ENCODE data around the gene AP2A2. TPM values are rescaled to one million over a fixed set of nuclear protein-coding genes. Genes with fewer than 3 reads are reported as not detected.

AP2A2 gene
- total RNA-seq, 2 donors from 2014 or later = 69.1 to 76.2 TPM

GRCh38 chr11:1036303-1036923 is 110.7 kb downstream of the AP2A2 start, which contains the start of gene MUC6:
Gene MUC6, minus strand, starts transcription at chr11:1036718. Its CDS starts 63 bp downstream, at chr11:1036655.
- peaks cover 4% of the 10 kb centered on the region for H3K9me3 Mint-ChIP-seq
- ATAC-seq (replicated peaks) = no peak
- H3K4me3 Mint-ChIP-seq = no peak within 1 kb of the TSS
- H3K36me3 Mint-ChIP-seq (ENCODE audit: low read depth) = no peaks in the 10 kb centered on the region
- no peak within 1 kb of the TSS for H3K27ac Mint-ChIP-seq
- H3K4me1 Mint-ChIP-seq = no peaks in the 10 kb centered on the region
- no peaks in the 10 kb centered on the region for H3K27me3 Mint-ChIP-seq

- Mint-ChIP-seq H3K4me3 (no peak overlapping the region), H3K4me1 (no peaks in the 10 kb centered on the region), H3K9me3 (peaks cover 4% of the 10 kb centered on the region), H3K27me3 (no peaks in the 10 kb centered on the region), H3K27ac (no peak overlapping the region), H3K36me3 (ENCODE audit: low read depth) (no peaks in the 10 kb centered on the region)
- no peak for ATAC-seq (replicated peaks)
Observed at GRCh38 chr11:1036931-1037330, 111.3 kb downstream of the AP2A2 start.

GRCh38 chr11:1037506-1038055 is 111.9 kb downstream of the AP2A2 start:
- no peaks in the 10 kb centered on the region for H3K36me3 Mint-ChIP-seq (ENCODE audit: low read depth)
- no peaks in the 10 kb centered on the region for H3K4me1 Mint-ChIP-seq
- H3K27ac Mint-ChIP-seq = no peak overlapping the region
- H3K4me3 Mint-ChIP-seq = no peak overlapping the region
- no peaks in the 10 kb centered on the region for H3K9me3 Mint-ChIP-seq
- no peaks in the 10 kb centered on the region for H3K27me3 Mint-ChIP-seq
- no peak for ATAC-seq (replicated peaks)

GRCh38 chr11:1038361-1038760 is 112.7 kb downstream of the AP2A2 start:
- H3K27me3 Mint-ChIP-seq = no peaks in the 10 kb centered on the region
- H3K4me3 Mint-ChIP-seq = no peak overlapping the region
- H3K36me3 Mint-ChIP-seq (ENCODE audit: low read depth) = no peaks in the 10 kb centered on the region
- H3K4me1 Mint-ChIP-seq = no peaks in the 10 kb centered on the region
- ATAC-seq (replicated peaks) = no peak
- H3K27ac Mint-ChIP-seq = no peak overlapping the region
- H3K9me3 Mint-ChIP-seq = no peaks in the 10 kb centered on the region

- no peak overlapping the region for H3K27ac Mint-ChIP-seq
- no peaks in the 10 kb centered on the region for H3K4me1 Mint-ChIP-seq
- no peaks in the 10 kb centered on the region for H3K9me3 Mint-ChIP-seq
- no peaks in the 10 kb centered on the region for H3K36me3 Mint-ChIP-seq (ENCODE audit: low read depth)
- no peaks in the 10 kb centered on the region for H3K27me3 Mint-ChIP-seq
- no peak overlapping the region for H3K4me3 Mint-ChIP-seq
- ATAC-seq (replicated peaks) = no peak
Observed at GRCh38 chr11:1038921-1039320, 113.3 kb downstream of the AP2A2 start.

- Mint-ChIP-seq H3K27ac (no peak overlapping the region), H3K36me3 (ENCODE audit: low read depth) (no peaks in the 10 kb centered on the region), H3K4me3 (no peak overlapping the region), H3K9me3 (no peaks in the 10 kb centered on the region), H3K4me1 (no peaks in the 10 kb centered on the region), H3K27me3 (no peaks in the 10 kb centered on the region)
- no peak for ATAC-seq (replicated peaks)
Observed at GRCh38 chr11:1039481-1040427, 114.1 kb downstream of the AP2A2 start.

- Mint-ChIP-seq H3K27me3 (no peaks in the 10 kb centered on the region), H3K27ac (no peak overlapping the region), H3K36me3 (ENCODE audit: low read depth) (no peaks in the 10 kb centered on the region), H3K4me1 (no peaks in the 10 kb centered on the region), H3K4me3 (no peak overlapping the region), H3K9me3 (no peaks in the 10 kb centered on the region)
- ATAC-seq (replicated peaks) = no peak
Observed at GRCh38 chr11:1040428-1041148, 114.9 kb downstream of the AP2A2 start.

- no peaks in the 10 kb centered on the region for H3K36me3 Mint-ChIP-seq (ENCODE audit: low read depth)
- no peaks in the 10 kb centered on the region for H3K27me3 Mint-ChIP-seq
- no peaks in the 10 kb centered on the region for H3K9me3 Mint-ChIP-seq
- ATAC-seq (replicated peaks) = no peak
- H3K4me1 Mint-ChIP-seq = no peaks in the 10 kb centered on the region
- no peak overlapping the region for H3K4me3 Mint-ChIP-seq
- H3K27ac Mint-ChIP-seq = no peak overlapping the region
Observed at GRCh38 chr11:1041149-1041467, 115.4 kb downstream of the AP2A2 start.

- no peak overlapping the region for H3K4me3 Mint-ChIP-seq
- H3K36me3 Mint-ChIP-seq (ENCODE audit: low read depth) = no peaks in the 10 kb centered on the region
- no peak for ATAC-seq (replicated peaks)
- no peaks in the 10 kb centered on the region for H3K4me1 Mint-ChIP-seq
- H3K27ac Mint-ChIP-seq = no peak overlapping the region
- no peaks in the 10 kb centered on the region for H3K9me3 Mint-ChIP-seq
- peaks cover 3% of the 10 kb centered on the region for H3K27me3 Mint-ChIP-seq
Observed at GRCh38 chr11:1041471-1041870, 115.8 kb downstream of the AP2A2 start.

- H3K9me3 Mint-ChIP-seq = no peaks in the 10 kb centered on the region
- no peaks in the 10 kb centered on the region for H3K36me3 Mint-ChIP-seq (ENCODE audit: low read depth)
- no peak for ATAC-seq (replicated peaks)
- H3K4me1 Mint-ChIP-seq = no peaks in the 10 kb centered on the region
- H3K27me3 Mint-ChIP-seq = peaks cover 6% of the 10 kb centered on the region
- no peak overlapping the region for H3K27ac Mint-ChIP-seq
- H3K4me3 Mint-ChIP-seq = no peak overlapping the region
Observed at GRCh38 chr11:1041936-1042608, 116.4 kb downstream of the AP2A2 start.

GRCh38 chr11:1042626-1043562 is 117.2 kb downstream of the AP2A2 start:
- ATAC-seq (replicated peaks) = no peak

GRCh38 chr11:1043563-1044096 is 118.0 kb downstream of the AP2A2 start:
- Mint-ChIP-seq H3K9me3 (no peaks in the 10 kb centered on the region), H3K4me1 (no peaks in the 10 kb centered on the region), H3K36me3 (ENCODE audit: low read depth) (no peaks in the 10 kb centered on the region), H3K4me3 (no peak overlapping the region), H3K27ac (no peak overlapping the region), H3K27me3 (peaks cover 9% of the 10 kb centered on the region)
- ATAC-seq (replicated peaks) = no peak

More at GRCh38 chr11:1042626-1043562, 117.2 kb downstream of the AP2A2 start:
- Mint-ChIP-seq H3K27ac (no peak overlapping the region), H3K4me1 (no peaks in the 10 kb centered on the region), H3K36me3 (ENCODE audit: low read depth) (no peaks in the 10 kb centered on the region), H3K9me3 (no peaks in the 10 kb centered on the region), H3K27me3 (peaks cover 6% of the 10 kb centered on the region), H3K4me3 (no peak overlapping the region)

GRCh38 chr11:1044160-1044559 is 118.5 kb downstream of the AP2A2 start:
- no peak overlapping the region for H3K27ac Mint-ChIP-seq
- no peaks in the 10 kb centered on the region for H3K36me3 Mint-ChIP-seq (ENCODE audit: low read depth)
- no peaks in the 10 kb centered on the region for H3K9me3 Mint-ChIP-seq
- no peak for ATAC-seq (replicated peaks)
- no peaks in the 10 kb centered on the region for H3K4me1 Mint-ChIP-seq
- no peak overlapping the region for H3K4me3 Mint-ChIP-seq
- H3K27me3 Mint-ChIP-seq = peaks cover 10% of the 10 kb centered on the region

All from activated T-helper 17 cell treated with anti-CD3 and anti-CD28 coated beads, Interleukin-2, amount 50 U/mL, for 72 hours (primary cell).